B cell (primary cell): Measurements from ENCODE around the gene KCNJ14. TPM values are rescaled to one million over a fixed set of nuclear protein-coding genes. Genes with fewer than 3 reads are reported as not detected.

Experiments
- ATAC-seq: fragments of 200-7000 bp; cut with Tn5 transposase; one replicate; pipeline ENCODE4 v1.10.0; 2021; ENCODE audit warnings: low read depth, mild to moderate bottlenecking, moderate number of reproducible peaks, moderate library complexity
- CTCF ChIA-PET: fragments of 350-600 bp; sonication (Branson Sonifier 250); formaldehyde crosslinking; loops from one replicate; lab custom pipeline; 2021; ENCODE audit warnings: antibody characterized with exemption, inconsistent platforms; lab: Charles Lee
- POLR2A ChIA-PET: fragments of 350-600 bp; sonication (Branson Sonifier 250); formaldehyde crosslinking; loops from one replicate; lab custom pipeline; 2021; ENCODE audit warnings: antibody characterized with exemption; lab: Charles Lee
- DNase-seq: peaks from one replicate; pipeline ENCODE4 v3.0.0; 2013
- H2AFZ ChIP-seq: 2 replicates; pipeline ENCODE4 v1.6.1; 2012; ENCODE audit warnings: mild to moderate bottlenecking, low read depth, low read length; ENCODE audit not compliant: insufficient read depth, poor library complexity, severe bottlenecking
- H3K27ac ChIP-seq, 2 donors: 1 replicate in 1 of 2; 2 replicates in 1 of 2; pipeline ENCODE4 v1.5.1; 2012 to 2013; ENCODE audit warnings: low read length in 2 of 2, mild to moderate bottlenecking in 2 of 2, moderate library complexity in 1 of 2
- H3K27me3 ChIP-seq, 4 experiments: fragments of 200-600 bp in 1 of 4; sonication (generic) in 1 of 4; replicated peaks in 1 of 4; 1 replicate in 2 of 4; 2 replicates in 2 of 4; pipeline versions ENCODE4 v1.6.1 to v1.7.0; 2013 to 2016; ENCODE audit warnings: low read length in 3 of 4, mild to moderate bottlenecking in 2 of 4, mixed read lengths in 1 of 4, moderate library complexity in 1 of 4; ENCODE audit not compliant: insufficient read depth in 4 of 4, control insufficient read depth in 3 of 4; ENCODE audit errors: control extremely low read depth in 1 of 4
- H3K36me3 ChIP-seq, 2 experiments: replicated peaks in 1 of 2; 1 replicate in 1 of 2; 2 replicates in 1 of 2; pipeline versions ENCODE4 v1.6.1 to v1.7.1; 2013; ENCODE audit warnings: low read length in 1 of 2; ENCODE audit not compliant: insufficient read depth in 2 of 2, control insufficient read depth in 1 of 2; ENCODE audit errors: control extremely low read depth in 1 of 2, extremely low read depth in 1 of 2
- H3K4me1 ChIP-seq, 2 donors: fragments of 200-600 bp in 1 of 2; sonication (generic) in 1 of 2; 1 replicate in 1 of 2; 2 replicates in 1 of 2; pipeline versions ENCODE4 v1.5.1 to v1.6.1; 2013 to 2017; ENCODE audit warnings: low read length in 2 of 2; ENCODE audit not compliant: control insufficient read depth in 2 of 2, insufficient read depth in 2 of 2
- H3K4me2 ChIP-seq: replicated peaks from 2 replicates; pipeline ENCODE3; 2012; ENCODE audit warnings: mild to moderate bottlenecking, low read depth, low read length; ENCODE audit not compliant: poor library complexity, severe bottlenecking
- H3K4me3 ChIP-seq, 5 experiments: fragments of 200-600 bp in 1 of 5; sonication (generic) in 1 of 5; 1 replicate in 3 of 5; 2 replicates in 2 of 5; pipeline versions ENCODE4 v1.5.1 to v1.7.0; 2011 to 2016; ENCODE audit warnings: low read length in 4 of 5, mild to moderate bottlenecking in 4 of 5, low read depth in 2 of 5, control low read depth in 1 of 5, moderate library complexity in 1 of 5; ENCODE audit not compliant: insufficient read depth in 1 of 5; ENCODE audit errors: control extremely low read depth in 1 of 5, extremely low read depth in 1 of 5
- H3K79me2 ChIP-seq: fragments of 200-600 bp; sonication (generic); one replicate; pipeline ENCODE4 v1.6.0; 2016; ENCODE audit warnings: low read length; ENCODE audit not compliant: control insufficient read depth, insufficient read depth
- H3K9ac ChIP-seq: fragments of 200-600 bp; sonication (generic); 2 replicates; pipeline ENCODE4 v1.6.1; 2017; ENCODE audit warnings: mild to moderate bottlenecking, low read length, moderate library complexity
- H3K9me3 ChIP-seq, 3 donors: one replicate each; pipeline versions ENCODE4 v1.6.1 to v1.7.1; 2013; ENCODE audit warnings: low read length in 2 of 3; ENCODE audit not compliant: control insufficient read depth in 2 of 3, insufficient read depth in 1 of 3; ENCODE audit errors: control extremely low read depth in 1 of 3
- H4K20me1 ChIP-seq: 2 replicates; pipeline ENCODE4 v1.6.0; 2012; ENCODE audit warnings: mild to moderate bottlenecking, low read length; ENCODE audit not compliant: insufficient read depth, control insufficient read depth, poor library complexity, severe bottlenecking
- H3K27ac Mint-ChIP-seq: one replicate; pipeline ENCODE4 v1.8.0; 2021; ENCODE audit warnings: mixed read lengths
- H3K27me3 Mint-ChIP-seq: one replicate; pipeline ENCODE4 v1.8.0; 2021; ENCODE audit warnings: mixed read lengths
- H3K4me1 Mint-ChIP-seq: one replicate; pipeline ENCODE4 v1.8.0; 2021; ENCODE audit warnings: mixed read lengths
- H3K4me3 Mint-ChIP-seq: one replicate; pipeline ENCODE4 v1.8.0; 2021; ENCODE audit warnings: mixed read lengths
- H3K9me3 Mint-ChIP-seq: one replicate; pipeline ENCODE4 v1.8.0; 2022; ENCODE audit warnings: mixed read lengths; ENCODE audit not compliant: insufficient read depth
- EZH2 ChIP-seq: IDR thresholded peaks from 2 replicates; pipeline ENCODE4 v1.6.1; 2012; ENCODE audit warnings: borderline replicate concordance, low read depth, mild to moderate bottlenecking, moderate library complexity, low read length; ENCODE audit not compliant: insufficient read depth, poor library complexity, severe bottlenecking
- WGBS: methylation state at CpG from one replicate; pipeline ENCODE4 v1.1.5; 2013; ENCODE audit warnings: missing lambda C conversion rate; ENCODE audit not compliant: insufficient coverage; 5-methylcytosine and 5-hydroxymethylcytosine counted together
- intact Hi-C: fragments of 100-400 bp; cut with micrococcal nuclease; formaldehyde crosslinking; loops from one replicate; pipeline ENCODE4 v1.10.0; 2022
- polyA plus RNA-seq: library from polyadenylated mRNA; depleted of rRNA; stranded (reverse); fragments of >200 nt; gene quantifications from 2 replicates; pipeline ENCODE4 v1.2.3, GENCODE V29; 2012
- total RNA-seq, 2 donors: library from RNA; stranded (reverse); fragments of 120-200 nt in 1 of 2; gene quantifications; 1 replicate in 1 of 2; 2 replicates in 1 of 2; pipeline versions ENCODE4 v1.2.3 to v1.2.4, GENCODE V29; 2013 to 2022
- TF ChIP-seq, protein P1 (sequence below): fragments of 200-600 bp; IDR thresholded peaks from one replicate; pipeline ENCODE4 v1.8.0; 2022; ENCODE audit warnings: antibody characterized with exemption, mild to moderate bottlenecking

KCNJ14 gene
- total and polyA plus RNA-seq, 2 donors (not counting 1 experiment from before 2014, with no cell fraction given): 1.5 to 2.3 TPM

DNA sequence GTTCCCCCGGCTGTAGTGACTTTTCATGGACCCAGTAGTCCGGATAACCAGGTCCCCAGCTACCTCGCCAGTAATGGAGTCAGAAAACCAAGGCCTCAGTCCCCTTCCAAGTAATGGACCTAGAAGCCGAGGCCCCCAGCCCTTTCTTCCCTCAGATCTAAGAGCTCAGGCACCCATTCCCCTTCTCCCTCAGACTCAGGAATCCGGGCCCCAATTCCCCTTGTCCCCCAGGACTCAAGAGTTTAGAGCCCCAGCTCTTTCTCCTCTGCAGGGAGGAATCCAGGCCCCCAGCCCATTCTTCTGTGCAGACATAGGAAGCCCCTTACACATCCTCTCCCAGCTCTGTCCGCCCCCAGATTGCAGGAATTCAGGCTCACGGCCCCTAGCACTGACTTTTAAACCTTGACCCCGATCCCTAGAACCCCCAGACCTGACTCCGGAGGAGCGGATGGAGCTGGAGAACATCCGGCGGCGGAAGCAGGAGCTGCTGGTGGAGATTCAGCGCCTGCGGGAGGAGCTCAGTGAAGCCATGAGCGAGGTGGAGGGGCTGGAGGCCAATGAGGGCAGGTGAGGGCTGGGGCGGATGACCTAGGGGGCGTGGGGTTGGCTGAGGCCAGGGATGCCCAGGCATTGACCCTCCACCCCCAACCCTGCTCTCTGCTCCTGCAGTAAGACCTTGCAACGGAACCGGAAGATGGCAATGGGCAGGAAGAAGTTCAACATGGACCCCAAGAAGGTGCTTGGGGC is 14.7 kb downstream of the KCNJ14 start:
- H3K9me3 ChIP-seq: no peaks in the 10 kb centered on the region
- H3K79me2 ChIP-seq: peaks cover 11% of the 10 kb centered on the region
- WGBS: 75% methylated on average over 20 of the region's 20 CpGs
- Mint-ChIP-seq H3K27me3 (no peaks in the 10 kb centered on the region), H3K4me1 (peaks cover 17% of the 10 kb centered on the region), H3K27ac (peak overlapping the region; percentile 32), H3K9me3 (no peaks in the 10 kb centered on the region), H3K4me3 (peak overlapping the region; percentile 92)
- H2AFZ ChIP-seq: peak overlapping the region; percentile 85
- peaks cover 11 to 15% of the 10 kb centered on the region in 2 donors for H3K4me1 ChIP-seq
- H3K9ac ChIP-seq: peak overlapping the region; percentile 74
- H3K4me3 ChIP-seq: peak overlapping the region; percentile 56 to 90 (median 83)
- intact Hi-C loops: loop anchor here (1.0 to 2.0 kb wide), 10 partner anchors 21 to 1555 kb away; partner anchors contain the start of genes AP2A1, GRWD1, KDELR1 and RPL18
- H3K27ac ChIP-seq: peak overlapping the region in 1 of 2 donors; percentile 84
- CTCF ChIA-PET: interaction anchor here (0.7 to 1.5 kb wide), 5 partner anchors 11 to 79 kb away, joined by 3 to 6 read pairs (median 4); partner anchors contain the start of gene KDELR1
- no peak for DNase-seq
- H3K36me3 ChIP-seq: peaks cover 2 to 40% of the 10 kb centered on the region in 2 experiments
- ATAC-seq: no peak
- H4K20me1 ChIP-seq: peaks cover 9% of the 10 kb centered on the region
- H3K4me2 ChIP-seq: peak overlapping the region; percentile 81
- peaks cover 0 to 3% (median 0%) of the 10 kb centered on the region in 4 experiments for H3K27me3 ChIP-seq
- POLR2A ChIA-PET: interaction anchor here (0.6 to 1.3 kb wide), 6 partner anchors 11 to 1229 kb away, joined by 3 to 8 read pairs (median 4); partner anchors contain the start of gene GRWD1
- no peak for TF ChIP-seq EZH2
- TF ChIP-seq, protein P1, sequence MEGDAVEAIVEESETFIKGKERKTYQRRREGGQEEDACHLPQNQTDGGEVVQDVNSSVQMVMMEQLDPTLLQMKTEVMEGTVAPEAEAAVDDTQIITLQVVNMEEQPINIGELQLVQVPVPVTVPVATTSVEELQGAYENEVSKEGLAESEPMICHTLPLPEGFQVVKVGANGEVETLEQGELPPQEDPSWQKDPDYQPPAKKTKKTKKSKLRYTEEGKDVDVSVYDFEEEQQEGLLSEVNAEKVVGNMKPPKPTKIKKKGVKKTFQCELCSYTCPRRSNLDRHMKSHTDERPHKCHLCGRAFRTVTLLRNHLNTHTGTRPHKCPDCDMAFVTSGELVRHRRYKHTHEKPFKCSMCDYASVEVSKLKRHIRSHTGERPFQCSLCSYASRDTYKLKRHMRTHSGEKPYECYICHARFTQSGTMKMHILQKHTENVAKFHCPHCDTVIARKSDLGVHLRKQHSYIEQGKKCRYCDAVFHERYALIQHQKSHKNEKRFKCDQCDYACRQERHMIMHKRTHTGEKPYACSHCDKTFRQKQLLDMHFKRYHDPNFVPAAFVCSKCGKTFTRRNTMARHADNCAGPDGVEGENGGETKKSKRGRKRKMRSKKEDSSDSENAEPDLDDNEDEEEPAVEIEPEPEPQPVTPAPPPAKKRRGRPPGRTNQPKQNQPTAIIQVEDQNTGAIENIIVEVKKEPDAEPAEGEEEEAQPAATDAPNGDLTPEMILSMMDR: no peak
